Left lung (tissue), 10 donors: ENCODE data around the gene PNLIPRP3. TPM values are rescaled to one million over a fixed set of nuclear protein-coding genes. Genes with fewer than 3 reads are reported as not detected.

Source experiments
- ATAC-seq: fragments of 200-7000 bp; cut with Tn5 transposase; one replicate; pipeline ENCODE4 v1.9.1; 2020; ENCODE audit warnings: moderate library complexity
- DNase-seq, 4 donors: peaks; one replicate each; pipeline ENCODE4 v3.0.0-alpha.2; 2013 to 2020
- H3K27ac ChIP-seq, 2 donors: fragments of 200-600 bp; sonication (generic) in 1 of 2; one replicate each; pipeline versions ENCODE4 v1.5.0 to v1.8.0; 2020 to 2021
- H3K27me3 ChIP-seq, 2 donors: fragments of 200-600 bp; sonication (generic) in 1 of 2; one replicate each; pipeline versions ENCODE4 v1.5.0 to v1.8.0; 2020 to 2021
- H3K36me3 ChIP-seq, 2 donors: fragments of 200-600 bp; sonication (generic) in 1 of 2; one replicate each; pipeline versions ENCODE4 v1.5.0 to v1.8.0; 2020 to 2021
- H3K4me1 ChIP-seq, 2 donors: fragments of 200-600 bp; one replicate each; pipeline ENCODE4 v1.8.0; 2021
- H3K4me3 ChIP-seq, 2 donors: fragments of 200-600 bp; sonication (generic) in 1 of 2; one replicate each; pipeline versions ENCODE4 v1.5.0 to v1.8.0; 2020 to 2021; ENCODE audit warnings: mild to moderate bottlenecking in 1 of 2
- H3K9me3 ChIP-seq, 2 donors: fragments of 200-600 bp; sonication (generic) in 1 of 2; one replicate each; pipeline versions ENCODE4 v1.5.0 to v1.8.0; 2020 to 2021
- CTCF ChIP-seq, 2 donors: fragments of 200-600 bp; sonication (generic) in 1 of 2; IDR thresholded peaks; one replicate each; pipeline versions ENCODE4 v1.5.0 to v1.8.0; 2021; ENCODE audit warnings: antibody characterized with exemption in 2 of 2
- intact Hi-C, 2 donors: fragments of 100-400 bp; cut with DNase I; formaldehyde crosslinking; loops; one replicate each; pipeline versions ENCODE4 v1.11.2 to v1.14.2; 2022
- polyA plus RNA-seq, 6 donors: library from polyadenylated mRNA; unstranded; fragments of 120-200 nt; gene quantifications; one replicate each; pipeline ENCODE4 v1.2.1, GENCODE V29; 2013; ENCODE audit not compliant: insufficient read length in 6 of 6
- total RNA-seq, 2 donors: library from RNA; stranded (reverse); fragmentation: NEBNext Ultra II Directional; extraction: Animal tissue kit (Norgen Biotek cat#: 25700); gene quantifications; one replicate each; pipeline ENCODE4 v1.2.1, GENCODE V29; 2021
- donor health status: DM: no; HTN: yes; CAD: no.
- donor health status: DM: no; HTN: no; CAD: no.

PNLIPRP3 gene
- total and polyA plus RNA-seq, 8 donors = 0.29 to 0.42 TPM; not detected in 6

GRCh38 chr10:116410351-116410750 is 17.3 kb upstream of the PNLIPRP3 start:
- H3K27ac ChIP-seq = no peak overlapping the region
- intact Hi-C loops = no loop called here
- H3K4me1 ChIP-seq = no peaks in the 10 kb centered on the region
- DNase-seq = no peak
- no peak for TF ChIP-seq CTCF (IDR thresholded peaks at IDR 0.05)
- ATAC-seq = no peak
- no peaks in the 10 kb centered on the region for H3K27me3 ChIP-seq
- no peaks in the 10 kb centered on the region for H3K36me3 ChIP-seq
- no peak overlapping the region for H3K4me3 ChIP-seq
- H3K9me3 ChIP-seq = no peaks in the 10 kb centered on the region

GRCh38 chr10:116417821-116418220 is 9.8 kb upstream of the PNLIPRP3 start:
- no peak for ATAC-seq
- Histone ChIP-seq H3K4me3 (no peak overlapping the region), H3K27ac (no peak overlapping the region), H3K4me1 (no peaks in the 10 kb centered on the region), H3K27me3 (no peaks in the 10 kb centered on the region), H3K36me3 (no peaks in the 10 kb centered on the region), H3K9me3 (no peaks in the 10 kb centered on the region)
- no peak for TF ChIP-seq CTCF (IDR thresholded peaks at IDR 0.05)
- intact Hi-C loops = no loop called here
- DNase-seq = no peak

GRCh38 chr10:116418389-116418788 is 9.3 kb upstream of the PNLIPRP3 start:
- H3K27me3 ChIP-seq = no peaks in the 10 kb centered on the region
- intact Hi-C loops = no loop called here
- no peaks in the 10 kb centered on the region for H3K4me1 ChIP-seq
- no peaks in the 10 kb centered on the region for H3K9me3 ChIP-seq
- no peaks in the 10 kb centered on the region for H3K36me3 ChIP-seq
- no peak overlapping the region for H3K4me3 ChIP-seq
- ATAC-seq (no peak), DNase-seq (no peak)
- TF ChIP-seq CTCF (IDR thresholded peaks at IDR 0.05) = no peak
- no peak overlapping the region for H3K27ac ChIP-seq

- no peaks in the 10 kb centered on the region for H3K4me1 ChIP-seq
- no peak for TF ChIP-seq CTCF (IDR thresholded peaks at IDR 0.05)
- no peaks in the 10 kb centered on the region for H3K9me3 ChIP-seq
- no peak overlapping the region for H3K4me3 ChIP-seq
- intact Hi-C loops = no loop called here
- no peak for ATAC-seq
- no peak for DNase-seq
- no peak overlapping the region for H3K27ac ChIP-seq
- no peaks in the 10 kb centered on the region for H3K27me3 ChIP-seq
- H3K36me3 ChIP-seq = no peaks in the 10 kb centered on the region
Measured at GRCh38 chr10:116421815-116422214, 5.8 kb upstream of the PNLIPRP3 start.

- TF ChIP-seq CTCF (IDR thresholded peaks at IDR 0.05) = no peak
- Histone ChIP-seq H3K4me1 (no peaks in the 10 kb centered on the region), H3K9me3 (no peaks in the 10 kb centered on the region), H3K4me3 (no peak overlapping the region), H3K27ac (no peak overlapping the region), H3K27me3 (no peaks in the 10 kb centered on the region), H3K36me3 (no peaks in the 10 kb centered on the region)
- ATAC-seq (no peak), DNase-seq (peak in 2 of 4 donors; percentile 6 to 20)
- intact Hi-C loops = no loop called here
Measured at GRCh38 chr10:116429288-116429977, 1.8 kb downstream of the PNLIPRP3 start.
